PC-9 (cell line): ENCODE measurements around the gene VSTM5. TPM values are rescaled to one million over a fixed set of nuclear protein-coding genes. Genes with fewer than 3 reads are reported as not detected.

Experiments
- BruUV-seq: library from RNA; stranded (reverse); fragments of 400-500 nt; replicated peaks from 2 replicates; lab custom pipeline; 2021; lab: Mats Ljungman, UMichigan
- CTCF ChIA-PET: fragments of 300-600 bp; sonication (Branson Sonifier 250); formaldehyde crosslinking; loops from one replicate; lab custom pipeline; 2022; ENCODE audit warnings: antibody characterized with exemption; lab: Charles Lee
- POLR2A ChIA-PET: fragments of 300-600 bp; sonication (Branson Sonifier 250); formaldehyde crosslinking; loops from one replicate; lab custom pipeline; 2022; ENCODE audit warnings: antibody characterized with exemption; ENCODE audit not compliant: unreplicated experiment; lab: Charles Lee
- DNase-seq, 2 experiments: peaks; one replicate each; pipeline versions ENCODE4 v3.0.0 to v3.0.0-alpha.2; 2015 to 2022; ENCODE audit warnings: mixed read lengths in 1 of 2
- H2AFZ ChIP-seq: fragments of 200-600 bp; sonication (generic); 2 replicates; pipeline ENCODE4 v1.8.1; 2017; ENCODE audit warnings: antibody characterized with exemption
- H3F3A ChIP-seq: fragments of 200-600 bp; sonication (generic); 2 replicates; pipeline ENCODE4 v1.8.1; 2017; ENCODE audit warnings: antibody characterized with exemption, mild to moderate bottlenecking, low read depth; ENCODE audit not compliant: insufficient read depth
- H3K27ac ChIP-seq: fragments of 200-600 bp; sonication (generic); 2 replicates; pipeline ENCODE4 v1.6.1; 2016; ENCODE audit warnings: mixed run types
- H3K27me3 ChIP-seq: fragments of 200-600 bp; sonication (generic); 2 replicates; pipeline ENCODE4 v1.6.1; 2016; ENCODE audit warnings: low read depth, mixed run types; ENCODE audit not compliant: insufficient read depth
- H3K36me3 ChIP-seq: fragments of 200-600 bp; sonication (generic); 2 replicates; pipeline ENCODE4 v1.6.1; 2016; ENCODE audit warnings: low read depth, mixed run types
- H3K4me1 ChIP-seq: fragments of 200-600 bp; sonication (generic); replicated peaks from 2 replicates; pipeline ENCODE4 v1.6.1; 2016; ENCODE audit warnings: mixed run types; ENCODE audit not compliant: insufficient read depth
- H3K4me2 ChIP-seq: fragments of 200-600 bp; sonication (generic); 2 replicates; pipeline ENCODE4 v1.6.1; 2017; ENCODE audit warnings: mixed run types
- H3K4me3 ChIP-seq: fragments of 200-600 bp; sonication (generic); 2 replicates; pipeline ENCODE4 v1.6.1; 2016; ENCODE audit warnings: mixed run types
- H3K79me2 ChIP-seq: fragments of 200-600 bp; sonication (generic); 2 replicates; pipeline ENCODE4 v1.6.1; 2017; ENCODE audit warnings: low read depth, mixed run types
- H3K9me2 ChIP-seq: fragments of 200-600 bp; sonication (generic); 2 replicates; pipeline ENCODE4 v1.8.1; 2017; ENCODE audit warnings: mild to moderate bottlenecking; ENCODE audit not compliant: insufficient read depth
- H3K9me3 ChIP-seq: fragments of 200-600 bp; sonication (generic); 2 replicates; pipeline ENCODE4 v1.8.1; 2016; ENCODE audit warnings: low read depth; ENCODE audit not compliant: insufficient read depth
- H4K20me1 ChIP-seq: fragments of 200-600 bp; sonication (generic); 2 replicates; pipeline ENCODE4 v1.8.1; 2017; ENCODE audit not compliant: insufficient read depth
- EZH2 ChIP-seq: fragments of 200-600 bp; sonication (generic); IDR thresholded peaks from 2 replicates; pipeline ENCODE4 v1.8.0; 2017; ENCODE audit warnings: antibody characterized with exemption, low read depth
- intact Hi-C: fragments of 100-400 bp; cut with micrococcal nuclease; formaldehyde crosslinking; loops from one replicate; pipeline ENCODE4 v1.10.0; 2022; ENCODE audit not compliant: unreplicated experiment
- total RNA-seq: library from RNA; stranded (reverse); gene quantifications from 2 replicates; pipeline ENCODE4 v1.2.3, GENCODE V29; 2021
- TF ChIP-seq, protein P1 (sequence below): fragments of 200-600 bp; sonication (generic); conservative IDR thresholded peaks from 2 replicates; pipeline ENCODE4 v1.6.1; 2017; ENCODE audit warnings: mixed run types, antibody characterized with exemption, mild to moderate bottlenecking, moderate library complexity

VSTM5 gene
- total RNA-seq, 1 experiment from 2014 or later, result 0.81 TPM

DNA sequence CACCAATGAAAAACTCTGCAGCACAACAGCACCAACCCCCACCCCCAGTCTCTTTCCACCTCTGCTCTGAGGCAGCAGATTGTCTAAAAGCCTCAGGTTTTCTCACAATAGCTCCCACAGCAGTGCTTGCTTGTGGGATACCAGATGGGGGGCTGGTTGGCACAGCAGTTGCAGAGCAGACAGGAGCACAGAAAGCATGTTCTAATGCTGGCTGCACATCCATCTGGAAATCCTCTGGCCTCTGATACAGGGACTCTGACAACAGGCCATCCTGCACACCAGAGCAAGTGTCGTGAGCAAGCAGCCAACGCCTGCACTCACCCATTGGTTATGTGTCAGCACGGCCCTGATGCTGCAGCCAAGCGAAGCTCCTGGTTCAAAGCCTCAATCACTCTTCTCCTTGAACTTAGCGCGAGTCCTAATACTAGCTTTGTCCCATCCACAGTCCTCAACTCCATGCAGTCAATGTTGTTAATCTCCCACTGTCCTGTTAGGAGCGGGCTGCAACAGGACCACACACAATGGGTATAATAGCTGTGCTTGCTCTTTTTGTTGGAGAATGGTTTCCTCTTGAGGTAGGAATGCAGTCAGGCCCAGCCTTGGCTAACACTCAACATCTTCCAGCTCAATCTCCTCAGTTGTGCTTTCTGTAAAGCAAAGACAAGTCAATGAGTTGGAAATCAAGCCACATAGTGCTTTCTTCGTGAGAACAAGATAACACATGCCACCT, 30.3 kb downstream of the VSTM5 start:
- Histone ChIP-seq H3K4me1 (peaks cover 25% of the 10 kb centered on the region), H3K36me3 (no peaks in the 10 kb centered on the region), H3K9me2 (no peaks in the 10 kb centered on the region), H4K20me1 (no peaks in the 10 kb centered on the region), H3K79me2 (no peaks in the 10 kb centered on the region), H3K4me3 (no peak overlapping the region), H2AFZ (no peak overlapping the region), H3F3A (peaks cover 33% of the 10 kb centered on the region), H3K27ac (no peak overlapping the region), H3K4me2 (no peak overlapping the region), H3K9me3 (no peaks in the 10 kb centered on the region), H3K27me3 (no peaks in the 10 kb centered on the region)
- TF ChIP-seq EZH2, result no peak
- TF ChIP-seq, protein P1, sequence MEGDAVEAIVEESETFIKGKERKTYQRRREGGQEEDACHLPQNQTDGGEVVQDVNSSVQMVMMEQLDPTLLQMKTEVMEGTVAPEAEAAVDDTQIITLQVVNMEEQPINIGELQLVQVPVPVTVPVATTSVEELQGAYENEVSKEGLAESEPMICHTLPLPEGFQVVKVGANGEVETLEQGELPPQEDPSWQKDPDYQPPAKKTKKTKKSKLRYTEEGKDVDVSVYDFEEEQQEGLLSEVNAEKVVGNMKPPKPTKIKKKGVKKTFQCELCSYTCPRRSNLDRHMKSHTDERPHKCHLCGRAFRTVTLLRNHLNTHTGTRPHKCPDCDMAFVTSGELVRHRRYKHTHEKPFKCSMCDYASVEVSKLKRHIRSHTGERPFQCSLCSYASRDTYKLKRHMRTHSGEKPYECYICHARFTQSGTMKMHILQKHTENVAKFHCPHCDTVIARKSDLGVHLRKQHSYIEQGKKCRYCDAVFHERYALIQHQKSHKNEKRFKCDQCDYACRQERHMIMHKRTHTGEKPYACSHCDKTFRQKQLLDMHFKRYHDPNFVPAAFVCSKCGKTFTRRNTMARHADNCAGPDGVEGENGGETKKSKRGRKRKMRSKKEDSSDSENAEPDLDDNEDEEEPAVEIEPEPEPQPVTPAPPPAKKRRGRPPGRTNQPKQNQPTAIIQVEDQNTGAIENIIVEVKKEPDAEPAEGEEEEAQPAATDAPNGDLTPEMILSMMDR, result no peak
- ChIA-PET POLR2A (no interaction called here), CTCF (no interaction called here)
- intact Hi-C loops, result no loop called here
- no TSS peak for BruUV-seq
- DNase-seq, result no peak

DNA sequence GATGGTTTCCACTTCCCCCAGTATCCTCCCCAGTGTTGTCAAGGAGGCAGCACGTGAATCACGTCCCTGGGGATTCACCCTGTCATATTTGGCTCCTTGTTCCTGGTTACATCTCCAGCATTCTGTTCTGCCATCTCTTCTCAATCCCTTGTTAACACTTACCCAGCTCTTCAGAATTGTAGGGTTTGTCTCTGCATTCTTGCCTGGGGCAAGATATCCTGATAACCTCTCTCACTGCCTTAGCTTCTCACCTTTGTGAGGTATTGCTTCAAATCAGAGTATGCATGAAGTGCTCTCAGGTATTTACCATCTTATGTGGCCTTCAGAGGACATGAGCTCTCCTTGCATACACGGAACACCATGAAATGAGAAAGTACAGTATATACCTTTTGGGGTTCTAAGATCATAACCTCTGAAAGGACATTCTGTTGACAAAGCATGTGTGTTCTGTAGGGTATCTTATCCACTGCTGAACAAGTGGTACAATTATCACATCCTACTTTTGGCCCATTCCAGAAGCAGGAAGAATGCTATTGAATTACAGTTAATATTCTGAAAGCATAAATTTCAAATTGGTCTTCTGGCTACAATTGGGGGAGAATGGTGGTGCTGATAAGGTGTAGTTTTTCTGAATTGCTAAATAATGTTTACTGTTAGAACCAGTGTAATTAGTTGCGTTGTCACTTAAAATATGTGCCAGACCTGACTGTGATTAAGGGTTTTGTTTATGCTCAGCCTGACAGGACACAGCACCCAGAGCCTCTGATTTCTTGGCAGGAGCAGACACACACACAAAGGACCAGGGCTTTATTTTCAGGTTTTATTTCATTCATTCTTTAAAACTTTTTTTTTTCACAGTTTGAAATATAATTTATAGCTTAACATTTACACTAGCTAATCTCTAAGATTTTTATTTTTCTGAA, 32.7 kb downstream of the VSTM5 start:
- Histone ChIP-seq H3K4me2 (peak overlapping the region; percentile 60), H3K79me2 (no peaks in the 10 kb centered on the region), H3K27me3 (no peaks in the 10 kb centered on the region), H3K9me2 (no peaks in the 10 kb centered on the region), H3F3A (peaks cover 37% of the 10 kb centered on the region), H3K4me1 (peaks cover 25% of the 10 kb centered on the region), H4K20me1 (no peaks in the 10 kb centered on the region), H3K4me3 (peak overlapping the region; percentile 5; the same call in 1 of the 2 replicates), H3K36me3 (peaks cover 14% of the 10 kb centered on the region; the same call in 1 of the 2 replicates), H2AFZ (no peak overlapping the region), H3K9me3 (no peaks in the 10 kb centered on the region), H3K27ac (peak overlapping the region; percentile 48)
- peak; percentile 55 to 96 for DNase-seq
- BruUV-seq, result no TSS peak
- intact Hi-C loops, result loop anchor here (1.0 kb wide), 1 partner anchor 25 kb away; no protein-coding TSS in a partner anchor
- CTCF ChIA-PET, result interaction anchor here (2.0 kb wide), 1 partner anchor 78 kb away, joined by 5 read pairs; no protein-coding TSS in a partner anchor
- TF ChIP-seq EZH2, result no peak
- TF ChIP-seq, protein P1, result no peak
- POLR2A ChIA-PET, result interaction anchor here (0.5 to 0.8 kb wide), 6 partner anchors 11 to 1748 kb away, joined by 3 to 10 read pairs (median 4); no protein-coding TSS in a partner anchor

DNA sequence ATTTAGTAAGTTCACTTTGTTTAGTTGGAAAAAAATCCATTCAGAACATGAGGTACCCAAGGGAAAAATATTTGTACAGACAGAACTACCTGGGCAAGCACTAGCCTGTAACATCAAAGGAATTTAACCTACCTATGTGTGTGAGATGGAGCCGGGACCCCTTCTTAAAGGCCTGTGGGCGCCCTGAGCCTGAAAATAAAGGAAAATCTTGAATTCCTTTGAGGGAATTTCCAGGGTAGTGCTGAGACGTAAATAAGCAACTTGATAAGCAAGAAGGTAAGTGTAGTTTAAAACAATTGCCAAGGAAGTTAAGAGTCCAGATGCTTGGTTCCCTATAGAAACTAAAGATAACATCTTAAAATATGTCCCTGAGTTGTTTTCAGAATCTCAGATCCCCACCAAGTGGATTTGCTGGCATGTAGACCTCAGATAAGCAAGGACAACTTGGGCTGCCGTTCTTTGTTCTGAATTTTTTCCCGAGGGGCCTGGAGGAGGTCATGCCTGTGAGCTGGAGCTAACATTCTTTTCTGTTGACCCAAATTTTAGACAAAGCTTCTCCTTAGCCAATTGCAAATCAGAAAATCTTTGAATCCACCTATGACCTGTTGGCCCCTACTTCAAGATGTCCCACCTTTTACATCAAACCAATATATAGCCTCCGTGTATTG, 35.3 kb downstream of the VSTM5 start:
- BruUV-seq, result no TSS peak
- no peak overlapping the region for H2AFZ ChIP-seq
- no peak for DNase-seq
- ChIA-PET POLR2A (no interaction called here), CTCF (no interaction called here)
- no peaks in the 10 kb centered on the region for H3K9me3 ChIP-seq
- TF ChIP-seq, protein P1, result no peak
- no peak overlapping the region for H3K27ac ChIP-seq
- no peaks in the 10 kb centered on the region for H3K27me3 ChIP-seq
- H3F3A ChIP-seq, result peaks cover 45% of the 10 kb centered on the region
- intact Hi-C loops, result no loop called here
- no peaks in the 10 kb centered on the region for H4K20me1 ChIP-seq
- no peaks in the 10 kb centered on the region for H3K9me2 ChIP-seq
- no peak overlapping the region for H3K4me3 ChIP-seq
- H3K4me2 ChIP-seq, result no peak overlapping the region
- H3K4me1 ChIP-seq, result peaks cover 25% of the 10 kb centered on the region
- no peaks in the 10 kb centered on the region for H3K79me2 ChIP-seq
- peaks cover 32% of the 10 kb centered on the region for H3K36me3 ChIP-seq
